WTC11 (cell line): ENCODE results near the gene IL1R1. TPM values are rescaled to one million over a fixed set of nuclear protein-coding genes. Genes with fewer than 3 reads are reported as not detected.

ENCODE experiments used
- ATAC-seq: fragments of 200-7000 bp; cut with Tn5 transposase; 2 replicates; pipeline ENCODE4 v1.10.0; 2021; ENCODE audit warnings: mild to moderate bottlenecking, moderate library complexity
- CTCF ChIA-PET: fragments of 300-600 bp; sonication (Branson Sonifier 250); formaldehyde crosslinking; loops from one replicate; lab custom pipeline; 2021; ENCODE audit warnings: antibody characterized with exemption; lab: Charles Lee
- POLR2A ChIA-PET: fragments of 350-600 bp; sonication (Branson Sonifier 250); formaldehyde crosslinking; loops from one replicate; lab custom pipeline; 2021; ENCODE audit warnings: antibody characterized with exemption; lab: Charles Lee
- DNase-seq: peaks from one replicate; pipeline ENCODE4 v3.0.0; 2021; ENCODE audit warnings: low spot score
- H3K27ac Mint-ChIP-seq: 2 replicates; pipeline ENCODE4 v1.8.0; 2021; ENCODE audit warnings: mixed read lengths
- H3K27me3 Mint-ChIP-seq: 2 replicates; pipeline ENCODE4 v1.8.0; 2021; ENCODE audit warnings: low read depth, mild to moderate bottlenecking, moderate library complexity, mixed read lengths
- H3K36me3 Mint-ChIP-seq: 2 replicates; pipeline ENCODE4 v1.8.0; 2021; ENCODE audit warnings: mixed read lengths
- H3K4me1 Mint-ChIP-seq: 2 replicates; pipeline ENCODE4 v1.8.0; 2022; ENCODE audit warnings: mixed read lengths
- H3K4me3 Mint-ChIP-seq: 2 replicates; pipeline ENCODE4 v1.8.0; 2021; ENCODE audit warnings: mild to moderate bottlenecking, moderate library complexity, mixed read lengths
- H3K9me3 Mint-ChIP-seq: 2 replicates; pipeline ENCODE4 v1.8.0; 2021; ENCODE audit warnings: mixed read lengths
- E2F4 ChIP-seq: sonication (generic); formaldehyde crosslinking; IDR thresholded peaks from 2 replicates; pipeline ENCODE4 v1.8.1; 2022; ENCODE audit warnings: low read depth, mild to moderate bottlenecking, moderate library complexity, missing genetic modification reagents, borderline replicate concordance
- ETV6 ChIP-seq: sonication (generic); formaldehyde crosslinking; IDR thresholded peaks from 2 replicates; pipeline ENCODE4 v1.8.1; 2022; ENCODE audit warnings: mild to moderate bottlenecking, missing genetic modification reagents
- FOXK1 ChIP-seq: sonication (generic); formaldehyde crosslinking; IDR thresholded peaks from 2 replicates; pipeline ENCODE4 v1.8.0; 2022; ENCODE audit warnings: mild to moderate bottlenecking, moderate library complexity, missing genetic modification reagents
- GABPB1 ChIP-seq: sonication (generic); formaldehyde crosslinking; IDR thresholded peaks from 2 replicates; pipeline ENCODE4 v1.8.1; 2023; ENCODE audit warnings: mild to moderate bottlenecking, missing genetic modification reagents
- JAZF1 ChIP-seq: fragments of 250-450 bp; sonication (Bioruptor Pico); IDR thresholded peaks from 2 replicates; pipeline ENCODE4 v1.9.0; 2021; ENCODE audit warnings: moderate library complexity, mild to moderate bottlenecking, inconsistent platforms
- KAT7 ChIP-seq: sonication (generic); formaldehyde crosslinking; IDR thresholded peaks from 2 replicates; pipeline ENCODE4 v1.8.1; 2023; ENCODE audit warnings: missing genetic modification reagents, mild to moderate bottlenecking, borderline replicate concordance
- NFE2L1 ChIP-seq: sonication (generic); formaldehyde crosslinking; IDR thresholded peaks from 2 replicates; pipeline ENCODE4 v1.8.1; 2023; ENCODE audit warnings: missing genetic modification reagents
- PRRX2 ChIP-seq: fragments of 250-450 bp; sonication (Bioruptor Pico); IDR thresholded peaks from 2 replicates; pipeline ENCODE4 v1.8.0; 2021; ENCODE audit warnings: mild to moderate bottlenecking
- RORB ChIP-seq: fragments of 250-450 bp; sonication (Bioruptor Pico); IDR thresholded peaks from 2 replicates; pipeline ENCODE4 v1.9.0; 2021; ENCODE audit warnings: mild to moderate bottlenecking
- TEAD4 ChIP-seq: sonication (generic); formaldehyde crosslinking; IDR thresholded peaks from 2 replicates; pipeline ENCODE4 v1.8.0; 2022; ENCODE audit warnings: mild to moderate bottlenecking, missing genetic modification reagents
- TP53 ChIP-seq: sonication (generic); formaldehyde crosslinking; IDR thresholded peaks from 2 replicates; pipeline ENCODE4 v1.8.1; 2023; ENCODE audit warnings: mild to moderate bottlenecking, missing genetic modification reagents
- ZNF396 ChIP-seq: fragments of 250-450 bp; sonication (Bioruptor Pico); IDR thresholded peaks from 2 replicates; pipeline ENCODE4 v1.8.0; 2021; ENCODE audit warnings: mild to moderate bottlenecking, moderate library complexity, borderline replicate concordance
- ZNF416 ChIP-seq: fragments of 250-450 bp; sonication (Bioruptor Pico); IDR thresholded peaks from 2 replicates; pipeline ENCODE4 v1.9.0; 2021; ENCODE audit warnings: mild to moderate bottlenecking, inconsistent platforms
- ZNF532 ChIP-seq: fragments of 250-450 bp; sonication (Bioruptor Pico); IDR thresholded peaks from 2 replicates; pipeline ENCODE4 v1.9.0; 2021; ENCODE audit warnings: mild to moderate bottlenecking, borderline replicate concordance
- total RNA-seq: library from RNA; stranded (reverse); gene quantifications from 3 replicates; pipeline ENCODE4 v1.2.3, GENCODE V29; 2021
- TF ChIP-seq, protein P1 (sequence below): sonication (generic); formaldehyde crosslinking; IDR thresholded peaks from 2 replicates; pipeline ENCODE4 v1.8.0; 2022; ENCODE audit warnings: mild to moderate bottlenecking, missing genetic modification reagents
- TF ChIP-seq, protein P2 (sequence below): fragments of 250-450 bp; sonication (Bioruptor Pico); IDR thresholded peaks from 2 replicates; pipeline ENCODE4 v1.9.0; 2021; ENCODE audit warnings: moderate library complexity, mild to moderate bottlenecking, inconsistent platforms, borderline replicate concordance
- TF ChIP-seq, protein P3 (sequence below): sonication (generic); formaldehyde crosslinking; IDR thresholded peaks from 2 replicates; pipeline ENCODE4 v1.8.0; 2022; ENCODE audit warnings: mild to moderate bottlenecking, missing genetic modification reagents
- TF ChIP-seq, protein P4 (sequence below): sonication (generic); formaldehyde crosslinking; IDR thresholded peaks from 2 replicates; pipeline ENCODE4 v1.8.0; 2023; ENCODE audit warnings: missing genetic modification reagents, mild to moderate bottlenecking, borderline replicate concordance

IL1R1 gene
- total RNA-seq, 1 experiment from 2014 or later = 0.37 TPM

DNA sequence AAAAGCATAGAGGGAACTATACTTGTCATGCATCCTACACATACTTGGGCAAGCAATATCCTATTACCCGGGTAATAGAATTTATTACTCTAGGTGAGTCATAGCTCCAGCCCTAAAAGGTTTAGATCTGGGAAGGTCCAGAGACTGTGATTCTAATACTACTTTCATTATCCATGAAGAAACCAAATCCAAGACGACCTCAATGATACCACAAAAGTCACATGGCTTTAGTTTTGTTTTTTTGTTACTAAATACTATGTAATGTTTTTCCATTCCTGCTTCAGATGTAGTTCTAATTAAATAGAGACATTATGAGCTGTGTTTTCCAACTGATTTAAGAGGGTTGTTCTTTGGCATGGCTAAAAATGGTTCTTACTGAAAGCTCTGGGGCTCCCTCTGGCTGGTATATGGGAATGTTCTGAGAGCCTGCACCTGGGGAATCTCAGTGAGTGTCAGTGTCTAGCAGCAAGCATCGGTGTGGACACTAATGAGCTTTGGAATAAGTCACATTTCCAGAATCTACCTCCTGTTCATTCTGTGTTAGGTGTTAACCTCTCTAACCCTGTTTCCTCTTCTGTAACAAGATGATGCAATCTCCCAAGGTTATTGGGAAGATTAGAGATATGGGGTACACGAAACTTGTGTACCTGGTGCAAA, 23.8 kb downstream of the IL1R1 start:
- Mint-ChIP-seq H3K27ac (no peak overlapping the region), H3K27me3 (no peaks in the 10 kb centered on the region), H3K36me3 (no peaks in the 10 kb centered on the region), H3K9me3 (no peaks in the 10 kb centered on the region), H3K4me1 (peaks cover 1% of the 10 kb centered on the region), H3K4me3 (no peak overlapping the region)
- CTCF ChIA-PET = interaction anchor here (0.6 to 2.7 kb wide), 24 partner anchors 11 to 785 kb away, joined by 3 to 36 read pairs (median 4); partner anchors contain the start of genes IL1R1 and IL1RL2
- POLR2A ChIA-PET = interaction anchor here (0.5 kb wide), 1 partner anchor 574 kb away, joined by 3 read pairs; no protein-coding TSS in a partner anchor
- TF ChIP-seq TEAD4 (no peak), ETV6 (CRISPR knock-in tag) (no peak), ZNF396 (CRISPR knock-in tag) (no peak), GABPB1 (CRISPR knock-in tag) (peak; percentile 94), JAZF1 (no peak), ZNF532 (CRISPR knock-in tag) (no peak), RORB (CRISPR knock-in tag) (0 out of 2 replicates have a peak, but pooled peaks have one; percentile 20)
- TF ChIP-seq, protein P1, sequence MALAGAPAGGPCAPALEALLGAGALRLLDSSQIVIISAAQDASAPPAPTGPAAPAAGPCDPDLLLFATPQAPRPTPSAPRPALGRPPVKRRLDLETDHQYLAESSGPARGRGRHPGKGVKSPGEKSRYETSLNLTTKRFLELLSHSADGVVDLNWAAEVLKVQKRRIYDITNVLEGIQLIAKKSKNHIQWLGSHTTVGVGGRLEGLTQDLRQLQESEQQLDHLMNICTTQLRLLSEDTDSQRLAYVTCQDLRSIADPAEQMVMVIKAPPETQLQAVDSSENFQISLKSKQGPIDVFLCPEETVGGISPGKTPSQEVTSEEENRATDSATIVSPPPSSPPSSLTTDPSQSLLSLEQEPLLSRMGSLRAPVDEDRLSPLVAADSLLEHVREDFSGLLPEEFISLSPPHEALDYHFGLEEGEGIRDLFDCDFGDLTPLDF (CRISPR knock-in tag) = no peak
- no peak for DNase-seq
- ATAC-seq = peak; percentile 85

- CTCF ChIA-PET = interaction anchor here (0.7 to 0.8 kb wide), 2 partner anchors 134 to 148 kb away, joined by 3 read pairs; no protein-coding TSS in a partner anchor
- no peaks in the 10 kb centered on the region; the same call in 1 of the 2 replicates for H3K27me3 Mint-ChIP-seq
These were observed 25.7 kb downstream of the IL1R1 start for GRCh38 chr2:102168026-102168771.

DNA sequence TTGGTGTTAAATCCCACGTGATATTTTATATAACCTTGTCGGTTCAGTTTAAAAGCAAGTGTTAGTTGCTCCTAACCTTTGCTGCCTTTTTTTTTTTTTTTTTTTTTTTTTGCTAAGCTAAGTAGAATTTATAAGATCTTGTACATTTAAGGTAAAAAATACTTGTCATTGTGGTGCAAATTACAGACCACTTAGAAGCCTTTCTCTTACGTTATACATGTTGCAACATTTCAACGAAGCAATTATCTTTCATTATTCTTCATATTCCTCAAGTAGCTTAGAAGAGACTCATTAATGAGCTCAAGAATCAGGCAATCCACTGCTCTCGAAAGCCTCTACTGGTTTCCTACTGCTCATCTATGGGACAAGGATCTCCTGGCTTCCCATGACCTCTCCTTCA, 29.4 kb downstream of the IL1R1 start:
- no peak overlapping the region for H3K4me3 Mint-ChIP-seq
- H3K36me3 Mint-ChIP-seq = no peaks in the 10 kb centered on the region
- ATAC-seq (no peak), DNase-seq (no peak)
- H3K4me1 Mint-ChIP-seq = peaks cover 10% of the 10 kb centered on the region
- POLR2A ChIA-PET = no interaction called here
- H3K9me3 Mint-ChIP-seq = no peaks in the 10 kb centered on the region
- no peak overlapping the region for H3K27ac Mint-ChIP-seq
- CTCF ChIA-PET = interaction anchor here (0.6 to 2.3 kb wide), 3 partner anchors 69 to 166 kb away, joined by 3 to 6 read pairs (median 4); no protein-coding TSS in a partner anchor
- no peaks in the 10 kb centered on the region; the same call in 1 of the 2 replicates for H3K27me3 Mint-ChIP-seq
- TF ChIP-seq, protein P2, sequence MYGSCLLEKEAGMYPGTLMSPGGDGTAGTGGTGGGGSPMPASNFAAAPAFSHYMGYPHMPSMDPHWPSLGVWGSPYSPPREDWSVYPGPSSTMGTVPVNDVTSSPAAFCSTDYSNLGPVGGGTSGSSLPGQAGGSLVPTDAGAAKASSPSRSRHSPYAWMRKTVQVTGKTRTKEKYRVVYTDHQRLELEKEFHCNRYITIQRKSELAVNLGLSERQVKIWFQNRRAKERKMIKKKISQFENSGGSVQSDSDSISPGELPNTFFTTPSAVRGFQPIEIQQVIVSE = no peak
- TF ChIP-seq, protein P3, sequence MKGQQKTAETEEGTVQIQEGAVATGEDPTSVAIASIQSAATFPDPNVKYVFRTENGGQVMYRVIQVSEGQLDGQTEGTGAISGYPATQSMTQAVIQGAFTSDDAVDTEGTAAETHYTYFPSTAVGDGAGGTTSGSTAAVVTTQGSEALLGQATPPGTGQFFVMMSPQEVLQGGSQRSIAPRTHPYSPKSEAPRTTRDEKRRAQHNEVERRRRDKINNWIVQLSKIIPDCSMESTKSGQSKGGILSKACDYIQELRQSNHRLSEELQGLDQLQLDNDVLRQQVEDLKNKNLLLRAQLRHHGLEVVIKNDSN (CRISPR knock-in tag) = no peak
- no peak for TF ChIP-seq ZNF416 (CRISPR knock-in tag)
- TF ChIP-seq TP53 (CRISPR knock-in tag) = no peak
- TF ChIP-seq, protein P4, sequence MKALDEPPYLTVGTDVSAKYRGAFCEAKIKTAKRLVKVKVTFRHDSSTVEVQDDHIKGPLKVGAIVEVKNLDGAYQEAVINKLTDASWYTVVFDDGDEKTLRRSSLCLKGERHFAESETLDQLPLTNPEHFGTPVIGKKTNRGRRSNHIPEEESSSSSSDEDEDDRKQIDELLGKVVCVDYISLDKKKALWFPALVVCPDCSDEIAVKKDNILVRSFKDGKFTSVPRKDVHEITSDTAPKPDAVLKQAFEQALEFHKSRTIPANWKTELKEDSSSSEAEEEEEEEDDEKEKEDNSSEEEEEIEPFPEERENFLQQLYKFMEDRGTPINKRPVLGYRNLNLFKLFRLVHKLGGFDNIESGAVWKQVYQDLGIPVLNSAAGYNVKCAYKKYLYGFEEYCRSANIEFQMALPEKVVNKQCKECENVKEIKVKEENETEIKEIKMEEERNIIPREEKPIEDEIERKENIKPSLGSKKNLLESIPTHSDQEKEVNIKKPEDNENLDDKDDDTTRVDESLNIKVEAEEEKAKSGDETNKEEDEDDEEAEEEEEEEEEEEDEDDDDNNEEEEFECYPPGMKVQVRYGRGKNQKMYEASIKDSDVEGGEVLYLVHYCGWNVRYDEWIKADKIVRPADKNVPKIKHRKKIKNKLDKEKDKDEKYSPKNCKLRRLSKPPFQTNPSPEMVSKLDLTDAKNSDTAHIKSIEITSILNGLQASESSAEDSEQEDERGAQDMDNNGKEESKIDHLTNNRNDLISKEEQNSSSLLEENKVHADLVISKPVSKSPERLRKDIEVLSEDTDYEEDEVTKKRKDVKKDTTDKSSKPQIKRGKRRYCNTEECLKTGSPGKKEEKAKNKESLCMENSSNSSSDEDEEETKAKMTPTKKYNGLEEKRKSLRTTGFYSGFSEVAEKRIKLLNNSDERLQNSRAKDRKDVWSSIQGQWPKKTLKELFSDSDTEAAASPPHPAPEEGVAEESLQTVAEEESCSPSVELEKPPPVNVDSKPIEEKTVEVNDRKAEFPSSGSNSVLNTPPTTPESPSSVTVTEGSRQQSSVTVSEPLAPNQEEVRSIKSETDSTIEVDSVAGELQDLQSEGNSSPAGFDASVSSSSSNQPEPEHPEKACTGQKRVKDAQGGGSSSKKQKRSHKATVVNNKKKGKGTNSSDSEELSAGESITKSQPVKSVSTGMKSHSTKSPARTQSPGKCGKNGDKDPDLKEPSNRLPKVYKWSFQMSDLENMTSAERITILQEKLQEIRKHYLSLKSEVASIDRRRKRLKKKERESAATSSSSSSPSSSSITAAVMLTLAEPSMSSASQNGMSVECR = no peak
- no peak for TF ChIP-seq NFE2L1
- no peak for TF ChIP-seq E2F4 (CRISPR knock-in tag)
- no peak for TF ChIP-seq KAT7 (CRISPR knock-in tag)
- no peak for TF ChIP-seq PRRX2 (CRISPR knock-in tag)

More at GRCh38 chr2:102168026-102168771, 25.7 kb downstream of the IL1R1 start:
- DNase-seq (no peak), ATAC-seq (no peak)
- Mint-ChIP-seq H3K4me3 (no peak overlapping the region), H3K9me3 (no peaks in the 10 kb centered on the region), H3K36me3 (no peaks in the 10 kb centered on the region), H3K27ac (no peak overlapping the region), H3K4me1 (peaks cover 10% of the 10 kb centered on the region)
- TF ChIP-seq FOXK1 (CRISPR knock-in tag) (no peak), RORB (CRISPR knock-in tag) (no peak)
- POLR2A ChIA-PET = no interaction called here
